SK-N-SH (cell line): Measurements from ENCODE around the gene RPS10.

ENCODE experiments used
- FOXM1 ChIP-seq: IDR thresholded peaks from 2 replicates; pipeline ENCODE4 v1.4.0; 2012; ENCODE audit warnings: low read depth, mild to moderate bottlenecking
- JUND ChIP-seq: IDR thresholded peaks from 2 replicates; pipeline ENCODE4 v1.4.0; 2012
- NFIC ChIP-seq: IDR thresholded peaks from 2 replicates; pipeline ENCODE4 v1.4.0; 2012; ENCODE audit warnings: borderline replicate concordance
- NRF1 ChIP-seq: IDR thresholded peaks from 2 replicates; pipeline ENCODE4 v1.6.1; 2012; ENCODE audit warnings: low read depth, mild to moderate bottlenecking, low read length
- TAF1 ChIP-seq: IDR thresholded peaks from 2 replicates; pipeline ENCODE4 v1.6.1; 2012; ENCODE audit warnings: low read depth, mild to moderate bottlenecking, low read length, moderate library complexity, borderline replicate concordance
- TF ChIP-seq, protein P1 (sequence below): fragments of 200-600 bp; sonication (generic); IDR thresholded peaks from 2 replicates; pipeline ENCODE4 v1.6.1; 2017; ENCODE audit warnings: antibody characterized with exemption, mild to moderate bottlenecking, moderate library complexity
- TF ChIP-seq, protein P2 (sequence below): fragments of 150-350 bp; IDR thresholded peaks from 2 replicates; pipeline ENCODE4 v1.6.1; 2016; ENCODE audit warnings: mild to moderate bottlenecking, low read depth, low read length

DNA sequence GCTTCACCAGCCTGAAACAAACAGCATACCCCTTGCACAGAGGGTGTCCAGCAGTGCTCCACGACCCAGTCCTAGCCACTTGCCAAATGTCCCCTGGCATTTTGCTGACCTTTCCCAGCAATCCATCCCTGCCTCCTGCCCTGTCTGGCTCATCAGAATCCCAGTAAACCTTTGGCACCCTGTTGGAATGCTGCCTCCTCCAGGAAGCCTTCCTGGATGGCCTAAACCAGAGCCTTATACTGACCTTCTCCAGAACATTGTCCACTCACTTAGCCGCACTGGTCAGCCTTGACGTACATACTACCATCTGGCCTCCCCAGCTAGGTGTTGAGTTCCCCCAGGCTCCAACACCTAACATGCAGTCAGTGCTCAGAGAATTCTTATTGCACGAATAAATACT lies 38.0 kb upstream of the RPS10 start:
- TF ChIP-seq JUND (no peak), NFIC (no peak), TAF1 (no peak), NRF1 (no peak), FOXM1 (no peak)
- TF ChIP-seq, protein P1, sequence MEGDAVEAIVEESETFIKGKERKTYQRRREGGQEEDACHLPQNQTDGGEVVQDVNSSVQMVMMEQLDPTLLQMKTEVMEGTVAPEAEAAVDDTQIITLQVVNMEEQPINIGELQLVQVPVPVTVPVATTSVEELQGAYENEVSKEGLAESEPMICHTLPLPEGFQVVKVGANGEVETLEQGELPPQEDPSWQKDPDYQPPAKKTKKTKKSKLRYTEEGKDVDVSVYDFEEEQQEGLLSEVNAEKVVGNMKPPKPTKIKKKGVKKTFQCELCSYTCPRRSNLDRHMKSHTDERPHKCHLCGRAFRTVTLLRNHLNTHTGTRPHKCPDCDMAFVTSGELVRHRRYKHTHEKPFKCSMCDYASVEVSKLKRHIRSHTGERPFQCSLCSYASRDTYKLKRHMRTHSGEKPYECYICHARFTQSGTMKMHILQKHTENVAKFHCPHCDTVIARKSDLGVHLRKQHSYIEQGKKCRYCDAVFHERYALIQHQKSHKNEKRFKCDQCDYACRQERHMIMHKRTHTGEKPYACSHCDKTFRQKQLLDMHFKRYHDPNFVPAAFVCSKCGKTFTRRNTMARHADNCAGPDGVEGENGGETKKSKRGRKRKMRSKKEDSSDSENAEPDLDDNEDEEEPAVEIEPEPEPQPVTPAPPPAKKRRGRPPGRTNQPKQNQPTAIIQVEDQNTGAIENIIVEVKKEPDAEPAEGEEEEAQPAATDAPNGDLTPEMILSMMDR, result no peak
- TF ChIP-seq, protein P2, sequence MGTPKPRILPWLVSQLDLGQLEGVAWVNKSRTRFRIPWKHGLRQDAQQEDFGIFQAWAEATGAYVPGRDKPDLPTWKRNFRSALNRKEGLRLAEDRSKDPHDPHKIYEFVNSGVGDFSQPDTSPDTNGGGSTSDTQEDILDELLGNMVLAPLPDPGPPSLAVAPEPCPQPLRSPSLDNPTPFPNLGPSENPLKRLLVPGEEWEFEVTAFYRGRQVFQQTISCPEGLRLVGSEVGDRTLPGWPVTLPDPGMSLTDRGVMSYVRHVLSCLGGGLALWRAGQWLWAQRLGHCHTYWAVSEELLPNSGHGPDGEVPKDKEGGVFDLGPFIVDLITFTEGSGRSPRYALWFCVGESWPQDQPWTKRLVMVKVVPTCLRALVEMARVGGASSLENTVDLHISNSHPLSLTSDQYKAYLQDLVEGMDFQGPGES, result no peak
